T47D (cell line): Measurements from ENCODE around the gene MBOAT1.
"Not testable (repeated sequence)": the region's sequence is repeated elsewhere in the genome, so short reads cannot be mapped to it uniquely, and the experiment has no call there.

Experiments
- DNase-seq, 2 experiments: peaks; one replicate each; pipeline versions ENCODE4 v3.0.0 to v3.0.0-alpha.2; 2011 to 2012; ENCODE audit warnings: low read depth in 1 of 2, low spot score in 1 of 2
- JUND ChIP-seq: IDR thresholded peaks from 2 replicates; pipeline ENCODE4 v1.6.1; 2012; ENCODE audit warnings: low read depth
- in situ Hi-C: cut with HindIII; loops from 2 replicates; pipeline ENCODE4 v1.10.0; 2016; ENCODE audit warnings: low sequenced_read_pairs, low pct_unique_long_range_greater_than_20kb

The MBOAT1 gene

DNA sequence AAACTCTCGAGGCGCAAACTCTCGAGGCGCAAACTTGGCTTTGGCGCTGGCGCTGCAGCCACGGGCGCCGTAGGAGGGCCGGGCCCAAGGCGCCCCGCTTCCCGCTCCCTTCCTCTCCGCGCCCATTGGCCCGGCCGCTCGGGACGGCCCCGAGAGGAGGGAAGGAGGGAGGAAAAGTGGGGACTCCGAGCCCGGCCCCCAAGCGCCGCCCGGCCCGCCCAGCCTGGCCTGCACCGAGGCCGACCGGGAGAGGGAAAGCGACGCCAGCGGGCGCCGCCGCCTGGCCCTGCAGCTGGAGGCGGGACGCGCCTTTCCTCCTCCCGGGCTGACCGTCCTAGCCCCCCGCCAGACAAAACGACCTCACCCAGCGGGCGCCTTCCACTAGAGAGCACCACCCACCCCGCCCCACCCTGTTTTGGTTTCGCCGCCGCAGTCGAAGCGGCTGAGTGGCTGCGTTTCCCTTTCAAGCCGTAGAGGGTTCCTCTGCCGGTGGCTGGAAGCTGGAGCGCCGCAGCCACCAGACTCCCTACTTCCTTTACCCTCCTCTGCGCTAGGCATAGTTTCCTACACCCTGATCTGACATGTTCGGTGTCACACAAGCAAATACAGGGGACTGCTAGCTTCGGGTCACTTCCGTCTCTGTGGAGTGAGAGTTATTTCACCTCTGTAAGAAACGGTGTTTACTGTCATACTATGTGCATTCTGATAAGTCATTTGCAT is at the start of gene MBOAT1:
MBOAT1 (minus strand) TSS at position 78 of the 720 bp plus-strand sequence. CDS start 235 bp downstream, outside the sequence.
- no peak for TF ChIP-seq JUND
- DNase-seq, result peak; percentile 80 to 97
- in situ Hi-C loops, result no loop called here

DNA sequence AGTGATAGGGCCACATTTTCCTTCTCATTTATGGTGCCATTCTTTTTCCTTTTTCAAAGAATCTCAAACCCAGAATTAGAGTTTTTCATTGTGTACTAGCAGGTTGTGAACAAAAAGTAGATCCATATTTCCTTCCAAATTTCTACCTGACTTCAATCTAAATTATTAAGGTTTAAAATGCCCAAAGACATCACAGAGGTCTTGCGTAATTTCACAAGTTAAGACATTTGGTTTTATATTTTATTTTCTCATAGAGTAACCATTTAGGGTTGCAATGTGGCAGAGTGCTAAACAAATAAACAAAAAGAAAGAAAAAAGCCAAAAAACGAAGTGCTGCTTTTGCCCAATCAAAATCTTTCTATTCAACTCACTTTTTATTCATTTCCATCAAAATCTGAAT is 49.4 kb upstream of the MBOAT1 start:
- in situ Hi-C loops, result no loop called here
- DNase-seq, result no peak
- TF ChIP-seq JUND, result no peak

DNA sequence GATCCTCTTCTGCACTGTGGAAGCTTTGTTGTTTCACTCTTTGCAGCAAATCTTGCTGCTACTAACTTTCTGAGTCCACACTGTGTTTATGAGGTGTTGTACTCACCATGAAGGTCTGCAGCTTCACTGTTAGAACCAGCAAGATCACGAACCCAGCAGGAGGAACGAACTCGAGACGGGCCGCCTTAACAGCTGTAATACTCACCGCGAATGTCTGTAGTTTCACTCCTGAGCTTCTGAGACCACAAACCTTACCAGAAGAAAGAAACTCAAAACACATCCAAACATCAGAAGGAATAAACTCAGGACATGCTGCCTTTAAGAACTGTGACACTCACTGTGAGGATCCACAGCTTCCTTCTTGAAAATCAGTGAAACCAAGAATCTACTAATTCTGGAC is 48.1 kb upstream of the MBOAT1 start:
- in situ Hi-C loops, result no loop called here
- no peak for DNase-seq
- no peak for TF ChIP-seq JUND

DNA sequence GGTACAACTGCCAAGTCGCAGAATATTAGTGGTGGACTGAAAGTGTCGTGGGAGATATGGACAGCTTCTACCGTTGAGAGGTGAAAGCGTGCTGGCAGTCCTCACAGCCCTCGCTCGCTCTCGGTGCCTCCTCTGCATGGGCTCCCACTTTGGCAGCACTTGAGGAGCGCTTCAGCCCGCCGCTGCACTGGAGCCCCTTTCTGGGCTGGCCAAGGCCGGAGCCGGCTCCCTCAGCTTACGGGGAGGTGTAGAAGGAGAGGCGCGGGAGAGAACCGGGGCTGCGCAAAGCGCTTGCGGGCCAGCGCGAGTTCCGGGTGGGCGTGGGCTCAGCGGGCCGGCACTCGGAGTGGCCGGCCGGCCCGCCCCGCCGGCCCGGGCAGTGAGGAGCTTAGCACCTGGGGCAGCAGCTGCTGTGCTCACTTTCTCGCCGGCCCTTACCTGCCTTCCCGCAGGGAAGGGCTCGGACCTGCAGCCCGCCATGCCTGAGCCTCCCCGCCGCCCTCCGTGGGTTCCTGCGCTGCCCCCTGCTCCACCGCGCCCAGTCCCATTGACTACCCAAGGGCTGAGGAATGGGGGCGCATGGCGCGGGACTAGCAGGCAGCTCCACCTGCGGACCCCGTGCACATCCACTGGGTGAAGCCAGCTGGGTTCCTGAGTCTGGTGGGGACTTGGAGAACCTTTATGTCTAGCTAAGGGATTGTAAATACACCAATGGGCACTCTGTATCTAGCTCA is 47.2 kb upstream of the MBOAT1 start:
- in situ Hi-C loops, result no loop called here
- no peak for TF ChIP-seq JUND
- no peak for DNase-seq

GRCh38 chr6:20255428-20255827 is 43.2 kb upstream of the MBOAT1 start:
- no peak for DNase-seq
- in situ Hi-C loops, result no loop called here
- TF ChIP-seq JUND, result no peak

GRCh38 chr6:20254295-20254694 is 42.0 kb upstream of the MBOAT1 start:
- DNase-seq, result no peak
- TF ChIP-seq JUND, result no peak
- in situ Hi-C loops, result no loop called here

DNA sequence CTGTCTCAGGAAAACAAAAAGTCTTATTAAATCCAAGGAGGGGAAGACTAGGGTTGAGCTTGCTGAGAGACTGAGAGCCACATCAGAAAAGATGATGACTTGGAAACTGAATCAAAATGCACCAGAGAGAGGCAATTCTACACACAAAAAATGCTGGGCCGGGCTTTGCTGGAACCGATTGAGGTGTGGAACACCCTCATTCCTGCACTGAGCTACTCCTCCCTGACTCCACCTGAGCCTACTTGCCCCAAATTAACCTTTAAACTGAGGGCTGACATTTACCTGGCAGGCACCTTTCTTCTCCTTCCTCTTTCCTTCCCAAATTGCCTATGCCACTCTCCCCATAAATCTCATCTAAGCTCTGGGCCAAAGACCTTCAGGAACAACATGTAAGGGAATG is 40.8 kb upstream of the MBOAT1 start:
- no peak for DNase-seq
- TF ChIP-seq JUND, result no peak
- in situ Hi-C loops, result no loop called here

DNA sequence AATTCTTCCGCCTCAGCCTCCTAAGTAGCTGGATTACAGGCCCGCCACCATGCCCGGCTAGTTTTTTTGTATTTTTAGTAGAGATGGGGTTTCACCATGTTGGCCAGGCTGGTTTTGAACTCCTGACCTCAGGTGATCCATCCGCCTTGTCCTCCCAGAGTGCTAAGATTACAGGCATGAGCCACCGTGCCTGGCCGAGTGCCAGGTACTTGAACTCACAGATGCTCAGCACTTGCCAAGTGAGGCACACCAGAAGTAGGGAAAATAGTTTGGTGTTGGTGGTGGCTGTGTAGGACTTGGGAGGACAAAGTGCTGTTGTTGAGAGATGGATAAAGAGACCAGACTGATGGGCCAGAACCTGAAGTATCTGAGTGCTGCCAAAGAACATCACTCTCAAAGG is 40.0 kb upstream of the MBOAT1 start:
- in situ Hi-C loops, result no loop called here
- TF ChIP-seq JUND, result no peak
- no peak for DNase-seq

GRCh38 chr6:20251525-20251924 is 39.3 kb upstream of the MBOAT1 start:
- TF ChIP-seq JUND, result no peak
- no peak for DNase-seq
- in situ Hi-C loops, result no loop called here

DNA sequence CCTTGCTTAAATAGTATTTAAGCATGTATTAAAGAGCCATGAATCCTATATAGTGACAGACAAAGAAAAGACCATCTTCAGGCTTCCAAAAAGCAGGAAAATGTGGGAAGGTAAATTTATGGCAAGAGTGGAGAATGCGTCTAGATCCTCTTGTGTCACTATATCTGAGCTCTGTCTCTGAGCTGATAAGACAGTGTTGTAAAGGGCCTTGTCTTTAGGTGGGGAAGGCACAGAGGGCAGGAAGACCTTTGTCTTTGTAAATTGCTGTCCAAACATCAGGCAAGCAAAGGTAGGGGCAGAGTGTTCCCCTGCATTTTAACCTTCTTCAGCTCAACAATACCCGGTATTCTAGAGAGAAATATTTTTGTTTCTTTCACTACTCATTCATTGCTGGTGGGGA is 33.9 kb upstream of the MBOAT1 start:
- no peak for TF ChIP-seq JUND
- in situ Hi-C loops, result no loop called here
- DNase-seq, result no peak

DNA sequence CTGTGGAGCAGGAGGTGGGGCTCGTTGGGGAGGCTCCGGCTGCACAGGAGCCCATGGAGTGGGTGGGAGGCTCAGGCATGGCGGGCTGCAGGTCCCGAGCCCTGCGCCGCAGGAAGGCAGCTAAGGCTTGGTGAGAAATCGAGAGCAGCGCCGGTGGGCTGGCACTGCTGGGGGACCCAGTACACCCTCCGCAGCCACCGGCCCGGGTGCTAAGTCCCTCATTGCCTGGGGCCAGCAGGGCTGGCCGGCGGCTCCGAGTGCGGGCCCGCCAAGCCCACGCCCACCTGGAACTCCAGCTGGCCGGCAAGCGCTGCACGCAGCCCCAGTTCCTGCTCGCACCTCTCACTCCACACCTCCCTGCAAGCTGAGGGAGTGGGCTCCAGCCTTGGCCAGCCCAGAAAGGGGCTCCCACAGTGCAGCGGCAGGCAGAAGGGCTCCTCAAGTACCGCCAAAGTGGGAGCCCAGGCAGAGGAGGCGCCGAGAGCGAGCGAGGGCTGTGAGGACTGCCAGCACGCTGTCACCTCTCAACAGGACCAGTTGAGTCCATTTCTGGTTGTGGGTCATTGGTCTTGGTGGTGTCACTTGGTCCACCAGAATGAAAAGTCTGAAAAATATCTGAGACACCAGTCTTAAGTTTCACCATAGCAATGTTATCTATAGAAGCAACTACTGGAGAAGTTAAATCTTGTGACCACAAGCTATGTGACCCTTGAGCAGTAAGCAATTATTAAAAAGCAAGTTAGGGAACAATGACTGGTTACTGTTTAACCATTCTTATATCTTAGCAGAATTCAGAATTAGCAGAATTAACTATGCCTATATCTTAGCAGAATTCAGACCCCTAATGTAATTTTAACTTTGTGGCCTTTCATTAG is 32.8 kb upstream of the MBOAT1 start:
- DNase-seq, in situ Hi-C loops: not testable (repeated sequence)

GRCh38 chr6:20243288-20243687 is 31.0 kb upstream of the MBOAT1 start:
- TF ChIP-seq JUND, result no peak
- no peak for DNase-seq
- in situ Hi-C loops, result no loop called here

- no peak for DNase-seq
- in situ Hi-C loops, result no loop called here
- no peak for TF ChIP-seq JUND
Observed at GRCh38 chr6:20242397-20242796, 30.1 kb upstream of the MBOAT1 start.
